ENCODE measurements around the gene LRCH1. TPM values are rescaled to one million over a fixed set of nuclear protein-coding genes. Genes with fewer than 3 reads are reported as not detected.

Gene LRCH1
- total and polyA plus RNA-seq, 2 of the 4 experiments (the other 2 are of a cell fraction): 7.0 to 8.8 TPM

GRCh38 chr13:46571909-46572595, 19.1 kb downstream of the LRCH1 start:
- peak overlapping the region; percentile 49 for H2BK120ac ChIP-seq (ENCODE audit: low read depth, low read length)
- intact Hi-C loops (cut with micrococcal nuclease): no loop called here
- H3K36me3 ChIP-seq (ENCODE audit: control insufficient read depth, insufficient read depth, low read length): no peaks in the 10 kb centered on the region
- H2AK9ac ChIP-seq (replicated peaks; ENCODE audit: low read depth, low read length, poor library complexity): no peak overlapping the region
- in situ Hi-C loops (cut with MboI; ENCODE audit: low sequenced_read_pairs): no loop called here
- H3K4me1 ChIP-seq (ENCODE audit: control insufficient read depth, insufficient read depth, low read length): peaks cover 20% of the 10 kb centered on the region
- peaks cover 38 to 89% of the 10 kb centered on the region in 2 experiments for H3K79me1 ChIP-seq (ENCODE audit: low read depth in 1 of 2, low read length in 2 of 2)
- WGBS, 2 experiments (ENCODE audit: extremely low coverage in 2 of 2, insufficient read length in 1 of 2): no CpG with 5 or more reads among the region's 7 CpGs
- H3K4me2 ChIP-seq (ENCODE audit: low read depth, low read length): no peak overlapping the region
- peaks cover 47% of the 10 kb centered on the region for H4K20me1 ChIP-seq (ENCODE audit: insufficient read depth, low read length)
- H3K23ac ChIP-seq (ENCODE audit: low read depth, low read length): no peak overlapping the region
- H4K5ac ChIP-seq (ENCODE audit: low read depth, low read length): no peak overlapping the region
- no peak overlapping the region for H3K18ac ChIP-seq (ENCODE audit: low read depth, low read length)
- ATAC-seq (ENCODE audit: low read depth) (no peak), DNase-seq (no peak)
- peak overlapping the region in 1 of 2 experiments; percentile 31; a peak in 2 of 4 replicates for H4K8ac ChIP-seq (ENCODE audit: low read depth in 2 of 2, low read length in 2 of 2)
- H3K9me3 ChIP-seq (ENCODE audit: control insufficient read depth, insufficient read depth, low read length): no peaks in the 10 kb centered on the region
- no peak overlapping the region for H3K4me3 ChIP-seq (ENCODE audit: insufficient read depth, low read depth, low read length)
- no peak overlapping the region for H2AK5ac ChIP-seq (ENCODE audit: low read depth, low read length)
- dilution Hi-C loops (cut with HindIII; ENCODE audit: low sequenced_read_pairs, unreplicated experiment): no loop called here
- H2AFZ ChIP-seq (replicated peaks; ENCODE audit: low read length, poor library complexity): peak overlapping the region; percentile 11
- peak overlapping the region; percentile 8; the same call in 1 of the 2 replicates for H2BK20ac ChIP-seq (ENCODE audit: low read depth, low read length)
- no peak overlapping the region for H3K27ac ChIP-seq (ENCODE audit: insufficient read depth, low read length)
- H3K56ac ChIP-seq (ENCODE audit: extremely low read depth, insufficient read depth, low read length): no peak overlapping the region
- H2BK15ac ChIP-seq (ENCODE audit: low read depth, low read length): no peak overlapping the region
- no peak overlapping the region for H3K9ac ChIP-seq (ENCODE audit: low read depth, low read length)
- peak overlapping the region; percentile 53 for H3K4ac ChIP-seq (ENCODE audit: low read depth, low read length)
- H2BK5ac ChIP-seq (ENCODE audit: low read depth, low read length, poor library complexity, severe bottlenecking): peak overlapping the region; percentile 34
- no peak overlapping the region for H3K14ac ChIP-seq (replicated peaks; ENCODE audit: low read depth, low read length)
- no peak overlapping the region for H4K91ac ChIP-seq (ENCODE audit: insufficient read depth, low read depth, low read length)
- peaks cover 30% of the 10 kb centered on the region for H3K9me1 ChIP-seq (ENCODE audit: insufficient read depth, low read length)
- POLR2A ChIA-PET (ENCODE audit: unreplicated experiment): interaction anchor here (0.6 kb wide), 1 partner anchor 84 kb away, joined by 3 read pairs; no protein-coding TSS in a partner anchor
- H3K27me3 ChIP-seq (ENCODE audit: control insufficient read depth, insufficient read depth, low read length): no peaks in the 10 kb centered on the region
- no TSS peak for BruUV-seq (replicated peaks)
- CTCF ChIA-PET: interaction anchor here (0.7 kb wide), 1 partner anchor 66 kb away, joined by 3 read pairs; no protein-coding TSS in a partner anchor
- TF ChIP-seq CHD1 (IDR thresholded peaks at IDR 0.05; ENCODE audit: low read depth, low read length): no peak
- TF ChIP-seq BHLHE40 (IDR thresholded peaks at IDR 0.05; ENCODE audit: low read depth, low read length): no peak
- no peak for TF ChIP-seq RAD21 (IDR thresholded peaks at IDR 0.05; ENCODE audit: low read length)
- no peak for TF ChIP-seq SMC3 (IDR thresholded peaks at IDR 0.05; ENCODE audit: low read depth, low read length)
- TF ChIP-seq RCOR1 (IDR thresholded peaks at IDR 0.05; ENCODE audit: insufficient replicate concordance, low read length): no peak
- no peak for TF ChIP-seq RFX5 (IDR thresholded peaks at IDR 0.05; ENCODE audit: low read depth, low read length)
- TF ChIP-seq MAZ (IDR thresholded peaks at IDR 0.05; ENCODE audit: borderline replicate concordance, low read depth, low read length): no peak
- no peak for TF ChIP-seq USF2 (IDR thresholded peaks at IDR 0.05; ENCODE audit: low read depth, low read length)
- TF ChIP-seq CTCF (conservative IDR thresholded peaks at IDR 0.05; ENCODE audit: low read depth, low read length): no peak
- TF ChIP-seq FOS (IDR thresholded peaks at IDR 0.05; ENCODE audit: low read depth, low read length): no peak
- TF ChIP-seq ELK1 (IDR thresholded peaks at IDR 0.05; ENCODE audit: borderline replicate concordance, low read depth, low read length): no peak
- TF ChIP-seq MXI1 (IDR thresholded peaks at IDR 0.05; ENCODE audit: borderline replicate concordance, low read depth, low read length): no peak
